ENCODE measurements around the gene ITGA1. TPM values are rescaled to one million over a fixed set of nuclear protein-coding genes. Genes with fewer than 3 reads are reported as not detected.

Gene ITGA1
- total RNA-seq, 4 donors from 2014 or later, result 228 to 302 (median 235) TPM

DNA sequence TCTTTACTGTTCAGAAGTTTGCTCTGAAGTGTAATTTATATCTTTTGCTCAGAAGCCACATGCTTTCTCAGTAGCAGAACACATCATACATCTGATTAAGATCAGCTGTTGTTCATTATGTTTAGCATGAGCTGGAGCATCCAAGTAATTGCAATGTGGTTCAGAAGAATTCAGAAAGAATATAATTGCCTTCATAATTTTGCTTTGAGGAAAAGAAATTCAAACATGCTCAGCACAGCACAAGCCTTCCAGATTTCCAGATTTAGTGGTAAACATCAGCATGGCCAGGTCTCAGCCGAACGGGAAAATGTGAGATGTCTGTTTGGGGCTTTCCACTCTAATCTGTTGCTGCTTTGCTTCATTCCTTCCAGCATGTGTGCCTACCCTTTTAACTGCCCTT is 65.9 kb downstream of the ITGA1 start:
- peak overlapping the region; percentile 50 to 65 (median 58) for H3K27ac ChIP-seq (replicated peaks in 1 of 4)

DNA sequence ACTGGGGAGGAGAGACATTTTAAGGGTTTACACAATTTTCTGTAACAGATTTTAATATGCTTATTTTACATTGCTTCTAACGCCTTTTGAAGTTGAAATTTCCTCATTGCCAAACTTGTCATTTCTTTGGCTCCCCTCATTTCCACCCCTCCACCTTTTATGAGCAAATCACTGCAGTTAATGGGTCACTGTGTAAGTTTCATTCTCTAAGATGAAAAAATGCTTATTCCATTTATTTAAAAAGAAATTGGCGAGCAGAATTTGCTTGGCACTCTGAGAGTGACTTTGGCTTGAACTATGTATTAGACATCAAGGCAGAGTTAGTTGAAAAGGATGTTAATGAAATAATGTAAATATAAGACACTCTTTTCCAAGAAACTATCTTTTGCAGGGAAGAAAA is 66.6 kb downstream of the ITGA1 start:
- intact Hi-C loops (cut with DNase I), result no loop called here
- 35% methylated on average over 2 of the region's 2 CpGs for WGBS
- TF ChIP-seq POLR2A (IDR thresholded peaks at IDR 0.05; ENCODE audit: low read depth) (no peak), EP300 (IDR thresholded peaks at IDR 0.05) (no peak), POLR2AphosphoS5 (IDR thresholded peaks at IDR 0.05) (no peak)
- TF ChIP-seq, protein P1, sequence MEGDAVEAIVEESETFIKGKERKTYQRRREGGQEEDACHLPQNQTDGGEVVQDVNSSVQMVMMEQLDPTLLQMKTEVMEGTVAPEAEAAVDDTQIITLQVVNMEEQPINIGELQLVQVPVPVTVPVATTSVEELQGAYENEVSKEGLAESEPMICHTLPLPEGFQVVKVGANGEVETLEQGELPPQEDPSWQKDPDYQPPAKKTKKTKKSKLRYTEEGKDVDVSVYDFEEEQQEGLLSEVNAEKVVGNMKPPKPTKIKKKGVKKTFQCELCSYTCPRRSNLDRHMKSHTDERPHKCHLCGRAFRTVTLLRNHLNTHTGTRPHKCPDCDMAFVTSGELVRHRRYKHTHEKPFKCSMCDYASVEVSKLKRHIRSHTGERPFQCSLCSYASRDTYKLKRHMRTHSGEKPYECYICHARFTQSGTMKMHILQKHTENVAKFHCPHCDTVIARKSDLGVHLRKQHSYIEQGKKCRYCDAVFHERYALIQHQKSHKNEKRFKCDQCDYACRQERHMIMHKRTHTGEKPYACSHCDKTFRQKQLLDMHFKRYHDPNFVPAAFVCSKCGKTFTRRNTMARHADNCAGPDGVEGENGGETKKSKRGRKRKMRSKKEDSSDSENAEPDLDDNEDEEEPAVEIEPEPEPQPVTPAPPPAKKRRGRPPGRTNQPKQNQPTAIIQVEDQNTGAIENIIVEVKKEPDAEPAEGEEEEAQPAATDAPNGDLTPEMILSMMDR (IDR thresholded peaks at IDR 0.05), result no peak

More for the DNA sequence above, 65.9 kb downstream of the ITGA1 start:
- TF ChIP-seq POLR2A (IDR thresholded peaks at IDR 0.05; ENCODE audit: low read depth), result no peak
- TF ChIP-seq, protein P1 (IDR thresholded peaks at IDR 0.05), result no peak
- no peak for TF ChIP-seq EP300 (IDR thresholded peaks at IDR 0.05)
- no peak for TF ChIP-seq POLR2AphosphoS5 (IDR thresholded peaks at IDR 0.05)
- Histone ChIP-seq H3K4me3 (no peak overlapping the region), H3K36me3 (peaks cover 0 to 16% (median 0%) of the 10 kb centered on the region in 4 donors), H3K9me3 (no peaks in the 10 kb centered on the region), H3K4me1 (peaks cover 10 to 55% (median 39%) of the 10 kb centered on the region in 4 donors), H3K27me3 (no peaks in the 10 kb centered on the region)
- WGBS, result 77% methylated on average over 2 of the region's 2 CpGs
- intact Hi-C loops (cut with DNase I), result no loop called here
- DNase-seq (ENCODE audit: extremely low spot score), result no peak

DNA sequence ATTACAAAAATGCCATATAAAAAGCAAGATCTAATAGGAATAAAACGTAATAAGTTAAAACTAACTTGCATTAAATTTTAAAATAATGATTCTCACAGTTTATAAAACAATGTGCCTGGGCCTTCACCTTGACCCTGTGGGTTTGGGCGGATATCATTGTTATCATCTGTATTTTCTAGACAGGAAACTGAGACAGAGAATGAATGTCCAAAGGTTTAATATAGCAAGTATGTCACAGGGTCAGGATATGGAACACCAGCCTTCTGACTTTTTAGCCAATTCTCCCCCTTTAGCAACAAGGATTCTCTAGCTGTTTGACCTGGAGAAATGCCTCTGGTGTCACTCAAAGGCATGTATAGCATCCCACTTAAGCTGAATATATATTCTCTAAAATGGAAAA is 67.2 kb downstream of the ITGA1 start:
- Histone ChIP-seq H3K4me3 (no peak overlapping the region), H3K27ac (replicated peaks in 1 of 4) (peak overlapping the region in 3 of 4 donors; percentile 58 to 65 (median 59)), H3K27me3 (no peaks in the 10 kb centered on the region), H3K9me3 (no peaks in the 10 kb centered on the region), H3K36me3 (peaks cover 0 to 16% (median 0%) of the 10 kb centered on the region in 4 donors), H3K4me1 (peaks cover 10 to 62% (median 45%) of the 10 kb centered on the region in 4 donors)
- intact Hi-C loops (cut with DNase I), result no loop called here
- DNase-seq (ENCODE audit: extremely low spot score), result no peak
- TF ChIP-seq, protein P1 (IDR thresholded peaks at IDR 0.05), result no peak
- TF ChIP-seq POLR2A (IDR thresholded peaks at IDR 0.05; ENCODE audit: low read depth), result no peak
- TF ChIP-seq POLR2AphosphoS5 (IDR thresholded peaks at IDR 0.05), result no peak
- no peak for TF ChIP-seq EP300 (IDR thresholded peaks at IDR 0.05)
- WGBS, result 55% methylated on average over 2 of the region's 2 CpGs

More for the DNA sequence above, 66.6 kb downstream of the ITGA1 start:
- no peak overlapping the region for H3K4me3 ChIP-seq
- H3K36me3 ChIP-seq, result peaks cover 0 to 16% (median 0%) of the 10 kb centered on the region in 4 donors
- peaks cover 10 to 56% (median 41%) of the 10 kb centered on the region in 4 donors for H3K4me1 ChIP-seq
- H3K27ac ChIP-seq (replicated peaks in 1 of 4), result peak overlapping the region; percentile 50 to 65 (median 58)
- DNase-seq (ENCODE audit: extremely low spot score), result no peak
- no peaks in the 10 kb centered on the region for H3K9me3 ChIP-seq
- no peaks in the 10 kb centered on the region for H3K27me3 ChIP-seq

DNA sequence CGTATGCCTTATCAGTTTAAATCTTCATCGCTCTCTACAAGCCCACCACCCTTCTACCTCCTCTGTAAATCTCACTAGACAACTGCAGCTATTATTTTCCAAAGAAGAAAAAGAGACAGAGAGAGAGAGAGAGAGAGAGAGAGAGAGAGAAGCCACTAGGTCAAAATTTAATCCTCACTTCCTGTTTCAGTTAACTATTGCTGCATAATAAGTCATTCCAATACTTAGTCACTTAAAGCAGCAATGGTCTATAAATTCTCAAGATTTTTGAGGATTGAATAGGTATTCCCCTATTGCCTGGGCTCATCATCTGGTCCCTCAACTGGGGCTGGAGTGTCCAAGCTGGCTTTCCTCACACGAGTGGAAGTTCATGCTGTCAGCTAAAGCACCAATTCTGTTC is 68.8 kb downstream of the ITGA1 start:
- H3K4me3 ChIP-seq, result no peak overlapping the region
- H3K36me3 ChIP-seq, result peaks cover 0 to 12% (median 0%) of the 10 kb centered on the region in 4 donors
- DNase-seq (ENCODE audit: extremely low spot score), result no peak
- intact Hi-C loops (cut with DNase I), result no loop called here
- no peaks in the 10 kb centered on the region for H3K27me3 ChIP-seq
- H3K9me3 ChIP-seq, result no peaks in the 10 kb centered on the region
- TF ChIP-seq POLR2AphosphoS5 (IDR thresholded peaks at IDR 0.05), result no peak
- TF ChIP-seq, protein P1 (IDR thresholded peaks at IDR 0.05), result no peak
- no peak for TF ChIP-seq EP300 (IDR thresholded peaks at IDR 0.05)
- no peak for TF ChIP-seq POLR2A (IDR thresholded peaks at IDR 0.05; ENCODE audit: low read depth)
- peaks cover 10 to 67% (median 43%) of the 10 kb centered on the region in 4 donors for H3K4me1 ChIP-seq
- WGBS, result 77% methylated on average over 3 of the region's 3 CpGs
- H3K27ac ChIP-seq (replicated peaks in 1 of 4), result peak overlapping the region in 2 of 4 donors; percentile 37 to 59

DNA sequence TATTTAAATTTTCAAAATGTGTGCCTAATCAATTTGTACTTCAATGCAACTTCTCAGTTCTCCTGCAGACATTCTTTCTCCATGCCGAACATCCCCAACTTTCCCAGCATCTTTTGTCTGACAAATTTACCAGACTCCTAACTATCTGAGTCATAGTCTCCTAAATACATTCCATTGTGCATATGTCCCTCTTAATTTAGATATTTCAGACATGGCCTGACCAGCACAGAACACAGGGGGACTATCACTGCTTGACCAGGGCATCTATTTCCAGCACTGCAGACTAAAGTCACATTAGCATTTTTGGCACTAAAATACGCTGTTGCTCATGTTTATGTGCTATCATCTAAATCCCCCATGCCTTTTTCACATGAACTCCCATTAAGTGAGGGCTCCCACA is 71.9 kb downstream of the ITGA1 start:
- Histone ChIP-seq H3K27me3 (no peaks in the 10 kb centered on the region), H3K27ac (replicated peaks in 1 of 4) (peak overlapping the region in 3 of 4 donors; percentile 44 to 73 (median 48)), H3K36me3 (peaks cover 0 to 11% (median 0%) of the 10 kb centered on the region in 4 donors), H3K4me3 (no peak overlapping the region), H3K9me3 (no peaks in the 10 kb centered on the region), H3K4me1 (peaks cover 24 to 63% (median 46%) of the 10 kb centered on the region in 4 donors)
- intact Hi-C loops (cut with DNase I), result loop anchor here (10.0 kb wide), 1 partner anchor 55 kb away; no protein-coding TSS in a partner anchor
- DNase-seq (ENCODE audit: extremely low spot score), result no peak
- TF ChIP-seq, protein P1 (IDR thresholded peaks at IDR 0.05), result no peak
- TF ChIP-seq POLR2AphosphoS5 (IDR thresholded peaks at IDR 0.05), result peak in 1 of 2 donors; percentile 51
- WGBS, result 74% methylated on average over 2 of the region's 2 CpGs
